MM.1S (cell line): ENCODE data around the gene CTNNA2.

Source experiments
- DNase-seq: peaks from one replicate; pipeline ENCODE4 v3.0.0-alpha.2; 2015
- H2AFZ ChIP-seq: fragments of 300-600 bp; sonication (generic); 2 replicates; pipeline ENCODE4 v1.6.0; 2016; ENCODE audit warnings: antibody characterized with exemption, low read length
- H3F3A ChIP-seq: fragments of 300-600 bp; sonication (generic); 2 replicates; pipeline ENCODE4 v1.6.1; 2016; ENCODE audit warnings: mild to moderate bottlenecking, antibody characterized with exemption, low read length, moderate library complexity, mixed read lengths; ENCODE audit not compliant: insufficient read depth
- H3K27ac ChIP-seq: fragments of 300-600 bp; sonication (generic); 2 replicates; pipeline ENCODE4 v1.5.1; 2016; ENCODE audit warnings: mild to moderate bottlenecking, low read length
- H3K27me3 ChIP-seq: fragments of 300-600 bp; sonication (generic); replicated peaks from 2 replicates; pipeline ENCODE4 v1.6.0; 2016; ENCODE audit warnings: low read length; ENCODE audit not compliant: insufficient read depth
- H3K36me3 ChIP-seq: fragments of 300-600 bp; sonication (generic); replicated peaks from 2 replicates; pipeline ENCODE4 v1.6.1; 2016; ENCODE audit warnings: mild to moderate bottlenecking, low read length, mixed read lengths; ENCODE audit not compliant: insufficient read depth
- H3K4me1 ChIP-seq: fragments of 300-600 bp; sonication (generic); 2 replicates; pipeline ENCODE4 v1.6.1; 2016; ENCODE audit warnings: low read length, mixed read lengths
- H3K4me2 ChIP-seq: fragments of 300-600 bp; sonication (generic); 2 replicates; pipeline ENCODE4 v1.6.0; 2016; ENCODE audit warnings: low read depth, low read length
- H3K4me3 ChIP-seq: fragments of 300-600 bp; sonication (generic); 2 replicates; pipeline ENCODE4 v1.5.1; 2016; ENCODE audit warnings: low read length, mixed read lengths
- H3K79me2 ChIP-seq: fragments of 300-600 bp; sonication (generic); 2 replicates; pipeline ENCODE4 v1.6.1; 2016; ENCODE audit warnings: mixed run types, low read length, mixed read lengths
- H3K9ac ChIP-seq: fragments of 300-600 bp; sonication (generic); 2 replicates; pipeline ENCODE4 v1.6.1; 2016; ENCODE audit warnings: low read length, mixed read lengths
- H3K9me2 ChIP-seq: fragments of 300-600 bp; sonication (generic); replicated peaks from 2 replicates; pipeline ENCODE4 v1.6.1; 2016; ENCODE audit warnings: mild to moderate bottlenecking, low read length, mixed read lengths; ENCODE audit not compliant: insufficient read depth
- H3K9me3 ChIP-seq: fragments of 300-600 bp; sonication (generic); replicated peaks from 2 replicates; pipeline ENCODE4 v1.6.1; 2016; ENCODE audit warnings: mild to moderate bottlenecking, low read length, mixed read lengths; ENCODE audit not compliant: insufficient read depth
- H4K20me1 ChIP-seq: fragments of 300-600 bp; sonication (generic); 2 replicates; pipeline ENCODE4 v1.6.1; 2016; ENCODE audit warnings: mild to moderate bottlenecking, low read length, moderate library complexity, mixed read lengths; ENCODE audit not compliant: insufficient read depth
- CTCF ChIP-seq: fragments of 300-600 bp; sonication (generic); IDR thresholded peaks from 2 replicates; pipeline ENCODE4 v1.5.1; 2016; ENCODE audit warnings: antibody characterized with exemption, low read length, mixed read lengths
- EZH2 ChIP-seq: fragments of 300-600 bp; sonication (generic); optimal IDR thresholded peaks from 2 replicates; pipeline ENCODE3; 2017; ENCODE audit warnings: low read depth, mild to moderate bottlenecking, antibody characterized with exemption, low read length, mixed read lengths
- EZH2phosphoT487 ChIP-seq: fragments of 300-600 bp; sonication (generic); IDR thresholded peaks from 2 replicates; pipeline ENCODE4 v1.6.1; 2018; ENCODE audit warnings: antibody characterized with exemption, low read length

The CTNNA2 gene

DNA sequence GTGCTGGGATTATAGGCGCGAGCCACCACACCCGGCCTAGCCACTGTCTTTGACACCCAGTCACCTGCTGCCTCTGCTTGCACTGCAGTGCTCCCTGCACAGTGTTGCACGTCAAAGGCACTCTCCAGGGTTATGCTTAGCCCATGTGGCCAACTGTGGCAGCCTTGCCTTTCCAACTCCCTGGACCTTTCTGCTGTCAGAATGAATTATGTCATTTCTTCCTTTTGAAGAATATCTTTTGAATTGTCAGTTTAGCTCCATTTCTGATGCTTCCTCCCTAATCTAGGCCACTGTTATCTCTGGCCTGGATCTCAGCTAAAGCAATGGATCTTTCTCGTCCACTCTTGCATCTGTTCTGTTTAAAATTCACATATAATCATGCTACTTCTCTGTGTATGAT is 821.0 kb downstream of the CTNNA2 start:
- H3K9me2 ChIP-seq, result no peaks in the 10 kb centered on the region

DNA sequence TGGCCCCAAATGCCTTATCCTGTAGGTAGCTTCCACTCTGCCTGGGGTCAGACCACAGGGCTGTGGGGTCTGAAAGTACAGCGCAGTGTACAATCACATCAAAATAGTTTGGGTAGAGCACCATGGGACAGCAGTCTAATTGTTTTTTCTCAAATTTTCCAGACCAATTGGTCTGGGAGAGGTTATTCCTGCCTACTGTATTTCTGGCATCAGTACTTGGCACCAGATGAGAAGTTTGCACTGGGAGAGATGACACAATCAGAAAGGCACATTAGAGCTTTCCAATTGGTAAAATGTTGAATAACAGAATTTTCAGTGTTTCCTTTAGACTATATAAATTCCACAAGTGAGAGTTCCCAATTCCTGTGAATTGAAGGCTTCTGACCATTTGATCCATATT is 822.6 kb downstream of the CTNNA2 start:
- TF ChIP-seq CTCF (no peak), EZH2phosphoT487 (no peak), EZH2 (no peak)
- Histone ChIP-seq H3K9me2 (no peaks in the 10 kb centered on the region), H3K27ac (no peak overlapping the region), H3K4me3 (no peak overlapping the region), H2AFZ (no peak overlapping the region), H3K4me2 (no peak overlapping the region), H3F3A (no peaks in the 10 kb centered on the region), H3K27me3 (no peaks in the 10 kb centered on the region), H3K4me1 (no peaks in the 10 kb centered on the region), H3K36me3 (no peaks in the 10 kb centered on the region), H3K79me2 (no peaks in the 10 kb centered on the region), H3K9me3 (no peaks in the 10 kb centered on the region), H3K9ac (no peak overlapping the region), H4K20me1 (no peaks in the 10 kb centered on the region)
- DNase-seq, result no peak

More for the DNA sequence above, 821.0 kb downstream of the CTNNA2 start:
- Histone ChIP-seq H3K36me3 (no peaks in the 10 kb centered on the region), H3K4me3 (no peak overlapping the region), H2AFZ (no peak overlapping the region), H3K27ac (no peak overlapping the region), H3K4me2 (no peak overlapping the region), H3K9ac (no peak overlapping the region), H3K9me3 (no peaks in the 10 kb centered on the region), H3K79me2 (no peaks in the 10 kb centered on the region), H3K27me3 (no peaks in the 10 kb centered on the region), H3F3A (no peaks in the 10 kb centered on the region), H3K4me1 (no peaks in the 10 kb centered on the region), H4K20me1 (no peaks in the 10 kb centered on the region)
- TF ChIP-seq EZH2 (no peak), EZH2phosphoT487 (no peak)
- DNase-seq, result no peak

- DNase-seq, result no peak
- H3K9me2 ChIP-seq, result no peaks in the 10 kb centered on the region
- no peak overlapping the region for H3K27ac ChIP-seq
- no peaks in the 10 kb centered on the region for H3K27me3 ChIP-seq
- no peak overlapping the region for H3K9ac ChIP-seq
- H3K36me3 ChIP-seq, result no peaks in the 10 kb centered on the region
- no peaks in the 10 kb centered on the region for H3F3A ChIP-seq
- no peaks in the 10 kb centered on the region for H3K79me2 ChIP-seq
- H3K9me3 ChIP-seq, result no peaks in the 10 kb centered on the region
- H3K4me3 ChIP-seq, result no peak overlapping the region
- TF ChIP-seq CTCF, result no peak
- TF ChIP-seq EZH2, result no peak
- no peak for TF ChIP-seq EZH2phosphoT487
- H2AFZ ChIP-seq, result no peak overlapping the region
- H4K20me1 ChIP-seq, result no peaks in the 10 kb centered on the region
- no peaks in the 10 kb centered on the region for H3K4me1 ChIP-seq
- H3K4me2 ChIP-seq, result no peak overlapping the region
Observed at GRCh38 chr2:80338794-80339193, 825.9 kb downstream of the CTNNA2 start.

GRCh38 chr2:80340022-80340421 is 827.2 kb downstream of the CTNNA2 start:
- H3K9me2 ChIP-seq, result no peaks in the 10 kb centered on the region
- no peak for DNase-seq
- no peaks in the 10 kb centered on the region for H3K27me3 ChIP-seq
- H3K79me2 ChIP-seq, result no peaks in the 10 kb centered on the region
- H2AFZ ChIP-seq, result no peak overlapping the region
- no peak overlapping the region for H3K27ac ChIP-seq
- H3K36me3 ChIP-seq, result no peaks in the 10 kb centered on the region
- no peaks in the 10 kb centered on the region for H3F3A ChIP-seq
- H3K4me1 ChIP-seq, result no peaks in the 10 kb centered on the region
- no peaks in the 10 kb centered on the region for H4K20me1 ChIP-seq
- H3K4me3 ChIP-seq, result no peak overlapping the region
- no peak overlapping the region for H3K4me2 ChIP-seq
- H3K9ac ChIP-seq, result no peak overlapping the region
- TF ChIP-seq EZH2phosphoT487, result no peak
- TF ChIP-seq CTCF, result no peak
- no peak for TF ChIP-seq EZH2
- H3K9me3 ChIP-seq, result no peaks in the 10 kb centered on the region
